Measurements from ENCODE around the gene PAPLN.
"Not testable (repeated sequence)": the region's sequence is repeated elsewhere in the genome, so short reads cannot be mapped to it uniquely, and the experiment has no call there.

PAPLN gene, protein sequence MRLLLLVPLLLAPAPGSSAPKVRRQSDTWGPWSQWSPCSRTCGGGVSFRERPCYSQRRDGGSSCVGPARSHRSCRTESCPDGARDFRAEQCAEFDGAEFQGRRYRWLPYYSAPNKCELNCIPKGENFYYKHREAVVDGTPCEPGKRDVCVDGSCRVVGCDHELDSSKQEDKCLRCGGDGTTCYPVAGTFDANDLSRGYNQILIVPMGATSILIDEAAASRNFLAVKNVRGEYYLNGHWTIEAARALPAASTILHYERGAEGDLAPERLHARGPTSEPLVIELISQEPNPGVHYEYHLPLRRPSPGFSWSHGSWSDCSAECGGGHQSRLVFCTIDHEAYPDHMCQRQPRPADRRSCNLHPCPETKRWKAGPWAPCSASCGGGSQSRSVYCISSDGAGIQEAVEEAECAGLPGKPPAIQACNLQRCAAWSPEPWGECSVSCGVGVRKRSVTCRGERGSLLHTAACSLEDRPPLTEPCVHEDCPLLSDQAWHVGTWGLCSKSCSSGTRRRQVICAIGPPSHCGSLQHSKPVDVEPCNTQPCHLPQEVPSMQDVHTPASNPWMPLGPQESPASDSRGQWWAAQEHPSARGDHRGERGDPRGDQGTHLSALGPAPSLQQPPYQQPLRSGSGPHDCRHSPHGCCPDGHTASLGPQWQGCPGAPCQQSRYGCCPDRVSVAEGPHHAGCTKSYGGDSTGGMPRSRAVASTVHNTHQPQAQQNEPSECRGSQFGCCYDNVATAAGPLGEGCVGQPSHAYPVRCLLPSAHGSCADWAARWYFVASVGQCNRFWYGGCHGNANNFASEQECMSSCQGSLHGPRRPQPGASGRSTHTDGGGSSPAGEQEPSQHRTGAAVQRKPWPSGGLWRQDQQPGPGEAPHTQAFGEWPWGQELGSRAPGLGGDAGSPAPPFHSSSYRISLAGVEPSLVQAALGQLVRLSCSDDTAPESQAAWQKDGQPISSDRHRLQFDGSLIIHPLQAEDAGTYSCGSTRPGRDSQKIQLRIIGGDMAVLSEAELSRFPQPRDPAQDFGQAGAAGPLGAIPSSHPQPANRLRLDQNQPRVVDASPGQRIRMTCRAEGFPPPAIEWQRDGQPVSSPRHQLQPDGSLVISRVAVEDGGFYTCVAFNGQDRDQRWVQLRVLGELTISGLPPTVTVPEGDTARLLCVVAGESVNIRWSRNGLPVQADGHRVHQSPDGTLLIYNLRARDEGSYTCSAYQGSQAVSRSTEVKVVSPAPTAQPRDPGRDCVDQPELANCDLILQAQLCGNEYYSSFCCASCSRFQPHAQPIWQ

DNA sequence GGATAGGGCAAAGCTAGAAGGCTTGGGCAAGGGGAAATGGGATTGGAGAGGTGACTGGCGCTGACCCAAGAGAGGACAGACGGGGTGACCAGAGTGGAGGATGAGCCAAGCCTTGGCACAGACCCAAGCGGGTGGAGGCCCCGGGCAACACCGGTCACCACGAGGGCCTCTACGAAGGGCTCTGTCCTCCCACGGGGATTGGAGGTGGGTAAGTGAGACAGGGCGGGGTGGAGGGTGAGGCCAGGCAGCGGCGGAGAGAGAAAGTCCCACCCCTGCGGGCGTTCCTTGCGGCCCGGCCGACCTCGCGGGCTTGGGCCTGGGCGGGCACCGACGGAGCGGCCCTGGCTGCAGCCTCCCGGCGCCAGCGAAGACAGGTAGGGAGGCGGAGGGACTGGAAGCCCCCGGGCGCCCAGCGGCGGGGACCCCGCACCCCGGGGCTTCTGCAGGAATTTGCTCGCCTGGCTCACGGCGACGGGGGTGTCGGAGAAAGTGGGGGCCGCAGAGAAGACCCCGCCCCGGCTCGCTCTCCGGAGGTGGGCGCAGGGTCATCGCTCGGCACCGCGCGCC, at the start of gene PAPLN:
TSS of gene PAPLN (plus strand) at position 288 of the 567 bp plus-strand sequence. CDS start 2,273 bp downstream, outside the sequence.
- peak within 1 kb of the TSS; percentile 49 for H3K4me3 ChIP-seq (ENCODE audit: low read depth, low read length)
- no peak for DNase-seq (ENCODE audit: low read depth)
- in situ Hi-C loops (cut with HindIII; ENCODE audit: low sequenced_read_pairs): no loop called here
- TF ChIP-seq, protein P1, sequence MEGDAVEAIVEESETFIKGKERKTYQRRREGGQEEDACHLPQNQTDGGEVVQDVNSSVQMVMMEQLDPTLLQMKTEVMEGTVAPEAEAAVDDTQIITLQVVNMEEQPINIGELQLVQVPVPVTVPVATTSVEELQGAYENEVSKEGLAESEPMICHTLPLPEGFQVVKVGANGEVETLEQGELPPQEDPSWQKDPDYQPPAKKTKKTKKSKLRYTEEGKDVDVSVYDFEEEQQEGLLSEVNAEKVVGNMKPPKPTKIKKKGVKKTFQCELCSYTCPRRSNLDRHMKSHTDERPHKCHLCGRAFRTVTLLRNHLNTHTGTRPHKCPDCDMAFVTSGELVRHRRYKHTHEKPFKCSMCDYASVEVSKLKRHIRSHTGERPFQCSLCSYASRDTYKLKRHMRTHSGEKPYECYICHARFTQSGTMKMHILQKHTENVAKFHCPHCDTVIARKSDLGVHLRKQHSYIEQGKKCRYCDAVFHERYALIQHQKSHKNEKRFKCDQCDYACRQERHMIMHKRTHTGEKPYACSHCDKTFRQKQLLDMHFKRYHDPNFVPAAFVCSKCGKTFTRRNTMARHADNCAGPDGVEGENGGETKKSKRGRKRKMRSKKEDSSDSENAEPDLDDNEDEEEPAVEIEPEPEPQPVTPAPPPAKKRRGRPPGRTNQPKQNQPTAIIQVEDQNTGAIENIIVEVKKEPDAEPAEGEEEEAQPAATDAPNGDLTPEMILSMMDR (IDR thresholded peaks at IDR 0.05; ENCODE audit: low read depth, low read length, missing control alignments): no peak

DNA sequence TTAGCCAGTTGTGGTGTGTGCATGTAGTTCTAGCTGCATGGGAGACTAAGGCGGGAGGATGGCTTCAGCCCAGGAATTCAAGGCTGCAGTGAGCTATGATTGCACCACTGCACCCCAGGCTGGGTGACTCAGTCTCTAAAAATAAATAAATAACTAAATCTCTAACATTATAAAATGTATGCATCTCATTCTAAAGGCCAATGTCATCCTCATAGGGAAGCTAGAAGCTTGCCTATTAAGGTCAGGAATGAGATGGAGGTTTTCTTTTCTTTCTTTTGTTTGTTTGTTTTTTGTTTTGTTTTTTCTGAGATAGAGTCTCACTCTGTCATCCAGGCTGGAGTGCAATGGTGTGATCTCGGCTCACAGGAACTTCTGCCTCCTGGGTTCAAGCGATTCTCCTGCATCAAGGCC, 48.8 kb upstream of the PAPLN start:
- H3K4me3 ChIP-seq (ENCODE audit: low read depth, low read length): no peak overlapping the region
- in situ Hi-C loops (cut with HindIII; ENCODE audit: low sequenced_read_pairs): loop anchor here (10.0 kb wide), 2 partner anchors 86 to 276 kb away; no protein-coding TSS in a partner anchor
- TF ChIP-seq, protein P1 (IDR thresholded peaks at IDR 0.05; ENCODE audit: low read depth, low read length, missing control alignments): no peak
- DNase-seq (ENCODE audit: low read depth): peak; percentile 8

DNA sequence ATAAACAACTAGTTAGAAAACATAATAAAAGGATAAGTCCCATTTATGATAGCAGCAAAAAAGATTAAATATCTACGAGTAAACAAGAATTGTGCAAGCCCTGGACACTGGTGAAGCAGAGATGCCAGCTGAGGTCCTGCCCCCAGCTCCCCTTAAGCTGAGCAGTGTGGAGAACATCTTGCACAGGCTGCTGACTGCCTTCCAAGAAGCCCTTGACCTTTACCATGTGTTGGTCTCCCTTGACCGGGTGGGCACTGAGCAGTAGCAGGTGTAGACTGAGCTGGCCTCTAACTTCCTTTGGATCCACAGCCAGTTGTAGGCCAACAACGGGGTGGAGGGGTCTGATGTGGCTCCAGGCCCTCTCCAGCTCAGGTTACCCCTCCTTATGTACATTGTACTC, 47.7 kb upstream of the PAPLN start:
- no peak for DNase-seq (ENCODE audit: low read depth)
- no peak overlapping the region for H3K4me3 ChIP-seq (ENCODE audit: low read depth, low read length)
- TF ChIP-seq, protein P1 (IDR thresholded peaks at IDR 0.05; ENCODE audit: low read depth, low read length, missing control alignments): no peak
- in situ Hi-C loops (cut with HindIII; ENCODE audit: low sequenced_read_pairs): loop anchor here (10.0 kb wide), 2 partner anchors 85 to 275 kb away; no protein-coding TSS in a partner anchor

DNA sequence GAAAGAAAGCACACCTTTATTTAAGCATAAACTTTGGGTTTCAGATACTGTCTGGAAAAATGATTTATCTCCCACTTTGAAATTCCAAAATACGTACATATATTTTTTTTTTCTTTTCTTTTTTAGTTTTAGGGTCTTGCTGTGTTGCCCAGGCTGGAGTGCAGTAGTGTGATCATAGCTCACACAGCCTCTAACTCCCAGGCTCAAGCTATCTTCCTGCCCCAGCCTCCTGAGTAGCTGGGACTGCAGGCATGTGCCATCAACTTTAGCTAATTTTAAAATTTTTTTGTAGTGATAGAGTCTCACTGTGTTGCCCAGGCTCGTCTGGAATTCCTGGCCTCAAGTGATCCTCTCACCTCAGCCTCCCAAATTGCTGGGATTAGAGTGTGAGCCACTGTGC, 45.9 kb upstream of the PAPLN start:
- DNase-seq (ENCODE audit: low read depth): no peak
- TF ChIP-seq, protein P1 (IDR thresholded peaks at IDR 0.05; ENCODE audit: low read depth, low read length, missing control alignments): no peak
- no peak overlapping the region for H3K4me3 ChIP-seq (ENCODE audit: low read depth, low read length)
- in situ Hi-C loops (cut with HindIII; ENCODE audit: low sequenced_read_pairs): no loop called here

DNA sequence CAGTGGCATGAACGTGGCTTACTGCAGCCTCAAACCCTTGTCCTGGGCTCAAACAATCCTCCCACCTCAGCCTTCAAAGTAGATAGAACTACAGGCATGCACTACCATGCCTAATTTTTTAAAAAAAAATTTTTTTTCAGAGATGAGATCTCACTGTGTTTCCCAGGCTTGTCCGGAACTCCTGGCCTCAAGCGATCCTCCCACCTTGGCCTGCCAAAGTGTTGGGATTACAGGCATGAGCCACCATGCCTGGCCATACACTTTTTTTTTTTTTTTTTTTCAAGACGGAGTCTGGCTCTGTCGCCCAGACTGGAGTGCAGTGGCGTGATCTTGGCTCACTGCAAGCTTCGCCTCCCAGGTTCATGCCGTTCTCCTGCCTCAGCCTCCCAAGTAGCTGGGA, 43.0 kb upstream of the PAPLN start:
- DNase-seq (ENCODE audit: low read depth); H3K4me3 ChIP-seq (ENCODE audit: low read depth, low read length); in situ Hi-C loops (cut with HindIII; ENCODE audit: low sequenced_read_pairs): not testable (repeated sequence)

DNA sequence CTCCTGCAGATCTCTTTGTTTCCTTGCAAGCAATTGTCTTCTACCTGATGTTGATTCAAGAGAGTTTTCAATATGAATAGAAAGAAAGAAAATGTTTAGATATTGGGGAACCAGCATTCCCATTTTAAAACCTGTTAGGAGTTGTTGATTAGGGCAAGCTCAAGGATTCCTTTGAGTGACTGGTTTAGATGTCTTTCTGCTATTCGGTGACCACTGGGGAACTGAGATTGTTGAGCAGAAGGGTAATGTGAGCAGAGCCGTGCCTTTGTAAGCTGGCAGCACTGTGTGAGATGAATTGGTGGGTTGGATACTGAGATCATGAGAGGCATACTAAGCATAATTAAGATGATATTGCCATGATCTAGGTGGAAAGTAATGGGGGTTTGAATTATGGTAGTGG, 39.1 kb upstream of the PAPLN start:
- in situ Hi-C loops (cut with HindIII; ENCODE audit: low sequenced_read_pairs): no loop called here
- TF ChIP-seq, protein P1 (IDR thresholded peaks at IDR 0.05; ENCODE audit: low read depth, low read length, missing control alignments): no peak
- no peak for DNase-seq (ENCODE audit: low read depth)
- H3K4me3 ChIP-seq (ENCODE audit: low read depth, low read length): no peak overlapping the region
